Left ventricle myocardium inferior (tissue), 1 donor: ENCODE measurements around the gene ACBD6. TPM values are rescaled to one million over a fixed set of nuclear protein-coding genes. Genes with fewer than 3 reads are reported as not detected.

Source experiments
- DNase-seq: peaks from one replicate; pipeline ENCODE4 v3.0.0-alpha.2; 2020
- H3K27ac ChIP-seq: fragments of 200-600 bp; replicated peaks from 2 replicates; pipeline ENCODE4 v1.8.0; 2021
- H3K27me3 ChIP-seq: fragments of 200-600 bp; 2 replicates; pipeline ENCODE4 v1.8.0; 2021; ENCODE audit warnings: low read depth
- H3K36me3 ChIP-seq: fragments of 200-600 bp; 2 replicates; pipeline ENCODE4 v1.8.0; 2021
- H3K4me1 ChIP-seq: fragments of 200-600 bp; 2 replicates; pipeline ENCODE4 v1.8.0; 2021
- H3K4me3 ChIP-seq: fragments of 200-600 bp; 2 replicates; pipeline ENCODE4 v1.8.0; 2021; ENCODE audit warnings: mild to moderate bottlenecking, moderate library complexity
- H3K9me3 ChIP-seq: fragments of 200-600 bp; replicated peaks from 2 replicates; pipeline ENCODE4 v1.8.0; 2021
- intact Hi-C: fragments of 100-400 bp; cut with micrococcal nuclease; formaldehyde crosslinking; loops from one replicate; pipeline ENCODE4 v1.11.0; 2022
- total RNA-seq: library from RNA; stranded (reverse); fragmentation: NEBNext Ultra II Directional; extraction: Animal tissue kit (Norgen Biotek cat#: 25700); gene quantifications from one replicate; pipeline ENCODE4 v1.2.1, GENCODE V29; 2021
- TF ChIP-seq, protein P1 (sequence below): fragments of 200-600 bp; IDR thresholded peaks from 2 replicates; pipeline ENCODE4 v1.8.0; 2021; ENCODE audit warnings: antibody characterized with exemption, mild to moderate bottlenecking, borderline replicate concordance
- donor health status: DM: no; HTN: yes; CAD: no; lungs with severe emphysema.

Gene ACBD6
- total RNA-seq, 1 donor from 2014 or later, result 18.2 TPM

DNA sequence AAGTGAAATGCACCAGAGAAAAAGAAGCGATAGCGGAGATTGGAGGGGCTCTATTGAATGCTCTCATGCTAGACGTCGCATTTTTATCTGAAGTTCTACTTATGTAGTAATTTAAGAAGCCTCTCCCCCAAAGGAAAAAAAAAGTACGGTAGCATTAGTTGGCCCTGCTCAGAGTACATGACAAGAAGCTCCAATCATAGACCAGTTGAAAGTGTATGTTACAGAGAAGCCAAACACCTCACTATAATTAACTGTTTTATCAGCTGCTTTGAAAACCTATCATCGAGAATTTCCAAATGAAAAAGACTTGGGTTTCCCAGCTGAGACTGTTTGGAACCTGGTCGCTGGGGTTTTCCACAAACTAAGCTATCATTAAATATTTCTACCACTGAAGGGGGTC lies 36.8 kb upstream of the ACBD6 start:
- Histone ChIP-seq H3K9me3 (no peaks in the 10 kb centered on the region), H3K36me3 (no peaks in the 10 kb centered on the region), H3K4me1 (peaks cover 60% of the 10 kb centered on the region), H3K4me3 (no peak overlapping the region), H3K27ac (peak overlapping the region; percentile 87), H3K27me3 (no peaks in the 10 kb centered on the region)
- TF ChIP-seq, protein P1, sequence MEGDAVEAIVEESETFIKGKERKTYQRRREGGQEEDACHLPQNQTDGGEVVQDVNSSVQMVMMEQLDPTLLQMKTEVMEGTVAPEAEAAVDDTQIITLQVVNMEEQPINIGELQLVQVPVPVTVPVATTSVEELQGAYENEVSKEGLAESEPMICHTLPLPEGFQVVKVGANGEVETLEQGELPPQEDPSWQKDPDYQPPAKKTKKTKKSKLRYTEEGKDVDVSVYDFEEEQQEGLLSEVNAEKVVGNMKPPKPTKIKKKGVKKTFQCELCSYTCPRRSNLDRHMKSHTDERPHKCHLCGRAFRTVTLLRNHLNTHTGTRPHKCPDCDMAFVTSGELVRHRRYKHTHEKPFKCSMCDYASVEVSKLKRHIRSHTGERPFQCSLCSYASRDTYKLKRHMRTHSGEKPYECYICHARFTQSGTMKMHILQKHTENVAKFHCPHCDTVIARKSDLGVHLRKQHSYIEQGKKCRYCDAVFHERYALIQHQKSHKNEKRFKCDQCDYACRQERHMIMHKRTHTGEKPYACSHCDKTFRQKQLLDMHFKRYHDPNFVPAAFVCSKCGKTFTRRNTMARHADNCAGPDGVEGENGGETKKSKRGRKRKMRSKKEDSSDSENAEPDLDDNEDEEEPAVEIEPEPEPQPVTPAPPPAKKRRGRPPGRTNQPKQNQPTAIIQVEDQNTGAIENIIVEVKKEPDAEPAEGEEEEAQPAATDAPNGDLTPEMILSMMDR, result no peak
- intact Hi-C loops, result no loop called here
- DNase-seq, result no peak

DNA sequence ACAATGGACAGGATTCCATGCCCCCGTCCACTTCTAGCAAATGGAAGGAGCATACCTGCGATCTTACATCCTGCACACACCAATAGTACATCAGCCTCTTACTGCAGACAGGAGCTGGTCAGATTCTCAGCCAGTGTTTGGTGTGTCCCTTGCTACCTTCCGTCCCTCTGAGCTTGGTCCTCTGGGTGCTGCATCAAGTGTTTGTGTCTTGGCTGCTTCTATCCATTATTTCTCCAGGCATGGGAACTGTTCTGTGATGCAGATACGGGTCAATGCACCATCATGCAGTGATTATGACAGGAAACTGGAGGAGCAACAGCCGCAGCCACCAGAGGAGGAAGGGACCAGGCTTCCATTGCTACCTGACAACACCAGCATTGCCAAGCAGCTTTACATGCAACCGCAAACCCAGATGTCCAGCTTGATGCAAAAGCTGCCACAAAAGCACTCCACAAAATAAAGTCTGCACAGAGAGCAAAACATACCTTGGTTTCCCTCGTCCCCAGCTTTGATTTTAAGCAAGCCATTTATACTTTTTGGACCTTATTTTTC lies 34.5 kb upstream of the ACBD6 start:
- peaks cover 50% of the 10 kb centered on the region for H3K4me1 ChIP-seq
- TF ChIP-seq, protein P1, result no peak
- no peaks in the 10 kb centered on the region for H3K9me3 ChIP-seq
- H3K27me3 ChIP-seq, result no peaks in the 10 kb centered on the region
- H3K4me3 ChIP-seq, result no peak overlapping the region
- no peak for DNase-seq
- no peaks in the 10 kb centered on the region for H3K36me3 ChIP-seq
- intact Hi-C loops, result no loop called here
- no peak overlapping the region for H3K27ac ChIP-seq

DNA sequence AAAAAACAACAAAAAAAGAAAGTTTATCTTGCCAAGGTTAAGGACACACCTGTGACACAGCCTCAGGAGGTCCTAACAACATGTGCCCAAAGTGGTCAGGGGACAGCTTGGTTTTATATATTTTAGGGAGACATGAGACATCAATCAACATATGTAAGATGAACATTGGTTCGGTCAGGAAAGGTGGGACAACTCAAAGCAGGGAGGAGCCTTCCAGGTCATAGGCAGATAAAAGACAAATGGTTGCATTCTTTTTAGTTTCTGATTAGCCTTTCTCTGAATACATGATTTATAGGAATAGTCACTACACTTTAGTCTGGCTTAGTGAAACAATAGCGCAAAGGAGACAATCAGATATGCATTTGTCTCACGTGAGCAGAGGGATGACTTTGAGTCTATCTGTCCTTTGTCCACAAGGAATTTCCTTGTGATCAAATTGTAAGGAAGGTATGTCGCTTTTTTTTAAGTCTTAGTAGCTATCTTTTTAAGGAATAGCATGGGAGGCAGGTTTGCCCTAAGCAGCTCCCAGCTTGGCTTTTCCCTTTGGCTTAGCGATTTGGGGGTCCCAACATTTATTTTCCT lies 33.1 kb upstream of the ACBD6 start:
- TF ChIP-seq, protein P1, result no peak
- Histone ChIP-seq H3K4me1 (peaks cover 36% of the 10 kb centered on the region), H3K9me3 (no peaks in the 10 kb centered on the region), H3K27me3 (no peaks in the 10 kb centered on the region), H3K27ac (no peak overlapping the region), H3K36me3 (no peaks in the 10 kb centered on the region), H3K4me3 (no peak overlapping the region)
- no peak for DNase-seq
- intact Hi-C loops, result no loop called here

DNA sequence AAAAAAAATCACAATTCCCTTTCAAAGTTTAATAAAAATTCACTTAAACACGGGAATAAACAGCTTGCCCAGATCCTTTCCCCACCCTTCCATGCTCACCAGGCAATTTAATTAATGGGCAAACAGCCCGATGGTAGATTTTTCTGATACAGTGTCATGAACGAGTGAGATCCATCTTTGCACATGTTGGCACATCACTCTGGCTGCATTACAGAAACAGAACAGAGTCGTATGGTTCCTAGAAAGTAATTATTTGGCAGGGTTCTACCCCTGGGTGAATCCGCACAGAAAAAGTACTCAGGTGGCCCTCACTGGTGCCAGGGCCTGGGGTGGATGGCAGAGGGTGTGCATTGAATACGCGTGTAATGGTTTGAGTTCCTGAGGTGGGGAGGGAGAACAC lies 31.8 kb upstream of the ACBD6 start:
- H3K27ac ChIP-seq, result peak overlapping the region; percentile 39
- no peaks in the 10 kb centered on the region for H3K9me3 ChIP-seq
- H3K4me3 ChIP-seq, result no peak overlapping the region
- H3K27me3 ChIP-seq, result no peaks in the 10 kb centered on the region
- intact Hi-C loops, result loop anchor here (5.0 kb wide), 1 partner anchor 328 kb away; no protein-coding TSS in a partner anchor
- peaks cover 31% of the 10 kb centered on the region for H3K4me1 ChIP-seq
- no peak for DNase-seq
- TF ChIP-seq, protein P1, result no peak
- no peaks in the 10 kb centered on the region for H3K36me3 ChIP-seq

DNA sequence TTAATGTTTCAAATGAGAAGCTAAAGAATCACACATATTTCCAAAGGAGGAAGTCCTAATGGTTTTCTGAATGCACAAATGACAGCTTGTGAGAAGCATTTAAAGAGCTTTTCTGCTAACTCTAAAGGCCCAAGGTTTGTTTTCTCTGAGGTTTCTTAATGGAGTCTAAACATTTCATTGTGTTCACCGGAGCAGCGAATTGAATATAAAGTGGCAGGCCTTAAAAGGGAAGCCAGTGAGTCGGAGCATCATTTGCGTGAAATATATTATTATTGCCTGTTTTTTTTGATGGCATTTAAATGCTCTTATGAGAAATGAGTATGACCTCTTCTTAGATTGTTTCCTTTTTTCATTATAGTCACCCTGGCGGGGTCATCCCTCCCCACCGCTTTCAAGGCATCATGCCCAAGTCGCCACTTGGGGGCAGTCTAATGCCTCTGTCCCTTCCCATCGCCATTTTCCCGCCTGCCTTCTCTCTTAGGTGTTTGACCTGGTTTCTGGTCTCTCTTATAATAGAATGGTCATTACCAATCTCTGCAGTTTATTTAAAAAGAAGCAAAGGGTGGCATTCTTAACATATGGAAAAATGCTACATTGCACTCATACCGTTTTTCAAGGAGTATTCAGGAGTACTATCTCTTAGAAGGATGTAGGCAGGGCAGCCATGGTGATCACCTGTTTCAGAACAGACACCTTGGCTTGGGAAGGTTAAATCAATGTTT lies 31.1 kb upstream of the ACBD6 start:
- peak overlapping the region; percentile 39 for H3K27ac ChIP-seq
- TF ChIP-seq, protein P1, result peak; percentile 94
- no peak overlapping the region for H3K4me3 ChIP-seq
- intact Hi-C loops, result loop anchor here (5.0 kb wide), 1 partner anchor 329 kb away; no protein-coding TSS in a partner anchor
- no peaks in the 10 kb centered on the region for H3K36me3 ChIP-seq
- H3K27me3 ChIP-seq, result no peaks in the 10 kb centered on the region
- no peaks in the 10 kb centered on the region for H3K9me3 ChIP-seq
- peaks cover 31% of the 10 kb centered on the region for H3K4me1 ChIP-seq
- DNase-seq, result peak; percentile 53
